Endothelial cell of umbilical vein (primary cell): ENCODE measurements around the gene MAJIN. TPM values are rescaled to one million over a fixed set of nuclear protein-coding genes. Genes with fewer than 3 reads are reported as not detected.
A peak's percentile ranks its signal among the peaks of the same experiment; 100 is the strongest.

Source experiments
- BruUV-seq: library from RNA; stranded (reverse); fragments of 400-500 nt; replicated peaks from 2 replicates; lab custom pipeline; 2021; lab: Mats Ljungman, UMichigan
- CTCF ChIA-PET: fragments of 300-600, 350-600 bp; sonication (Branson Sonifier 250); formaldehyde crosslinking; loops from one replicate; lab custom pipeline; 2021; ENCODE audit warnings: antibody characterized with exemption, inconsistent platforms; lab: Charles Lee
- POLR2A ChIA-PET: fragments of 300-600, 350-600 bp; sonication (Branson Sonifier 250); formaldehyde crosslinking; loops from one replicate; lab custom pipeline; 2021; ENCODE audit warnings: antibody characterized with exemption, inconsistent platforms; lab: Charles Lee
- DNase-seq: peaks from one replicate; pipeline ENCODE4 v3.0.0-alpha.2; 2011; ENCODE audit warnings: low read depth, low spot score
- FAIRE-seq: peaks from 2 replicates; lab custom pipeline; 2011; peaks lifted over from hg19 to GRCh38; lab: Jason Lieb, UNC
- H2AFZ ChIP-seq: 2 replicates; pipeline ENCODE4 v1.6.0; 2012; ENCODE audit warnings: low read depth, low read length, control low read depth, inconsistent platforms
- H3K27ac ChIP-seq: 2 replicates; pipeline ENCODE4 v1.5.1; 2011; ENCODE audit warnings: low read depth, mild to moderate bottlenecking, control low read depth, low read length, moderate library complexity; ENCODE audit not compliant: insufficient read depth
- H3K27me3 ChIP-seq, 2 experiments: 2 replicates each; pipeline versions ENCODE4 v1.6.0 to v1.6.1; 2011; ENCODE audit warnings: low read length in 2 of 2, mixed read lengths in 1 of 2; ENCODE audit not compliant: control insufficient read depth in 2 of 2, insufficient read depth in 2 of 2
- H3K36me3 ChIP-seq, 2 experiments: 2 replicates in 1 of 2; 3 replicates in 1 of 2; pipeline ENCODE4 v1.5.1; 2011; ENCODE audit warnings: low read length in 2 of 2, mild to moderate bottlenecking in 1 of 2, moderate library complexity in 1 of 2; ENCODE audit not compliant: control insufficient read depth in 2 of 2, insufficient read depth in 2 of 2; ENCODE audit errors: extremely low read depth in 1 of 2
- H3K4me1 ChIP-seq: 3 replicates; pipeline ENCODE4 v1.5.1; 2011; ENCODE audit warnings: mild to moderate bottlenecking, low read length; ENCODE audit not compliant: control insufficient read depth, insufficient read depth; ENCODE audit errors: extremely low read depth
- H3K4me2 ChIP-seq: 2 replicates; pipeline ENCODE4 v1.6.1; 2011; ENCODE audit warnings: low read length, control low read depth, mixed read lengths; ENCODE audit not compliant: insufficient read depth
- H3K4me3 ChIP-seq, 3 experiments: fragments of 200-600 bp in 1 of 3; sonication (generic), shearing (Covaris generic) in 1 of 3; replicated peaks in 1 of 3; 2 replicates each; pipeline ENCODE4 v1.5.1; 2011 to 2016; ENCODE audit warnings: control low read depth in 3 of 3, low read length in 3 of 3, mild to moderate bottlenecking in 2 of 3, inconsistent platforms in 1 of 3, low read depth in 1 of 3, moderate library complexity in 1 of 3; ENCODE audit not compliant: insufficient read depth in 1 of 3
- H3K79me2 ChIP-seq: 2 replicates; pipeline ENCODE4 v1.6.0; 2012; ENCODE audit warnings: low read length, inconsistent platforms; ENCODE audit not compliant: control insufficient read depth, insufficient read depth
- H3K9ac ChIP-seq: replicated peaks from 2 replicates; pipeline ENCODE3; 2011; ENCODE audit warnings: low read length, control low read depth; ENCODE audit not compliant: insufficient read depth; ENCODE audit errors: extremely low read depth
- H3K9me1 ChIP-seq: replicated peaks from 3 replicates; pipeline ENCODE4 v1.6.0; 2011; ENCODE audit warnings: mild to moderate bottlenecking, low read length; ENCODE audit not compliant: control insufficient read depth, insufficient read depth; ENCODE audit errors: extremely low read depth
- H3K9me3 ChIP-seq: replicated peaks from 2 replicates; pipeline ENCODE4 v1.5.1; 2012; ENCODE audit warnings: low read length, inconsistent platforms; ENCODE audit not compliant: control insufficient read depth, insufficient read depth
- H4K20me1 ChIP-seq: replicated peaks from 2 replicates; pipeline ENCODE3; 2011; ENCODE audit warnings: mild to moderate bottlenecking, low read length; ENCODE audit not compliant: control insufficient read depth, insufficient read depth; ENCODE audit errors: extremely low read depth
- EZH2 ChIP-seq: IDR thresholded peaks from 2 replicates; pipeline ENCODE4 v1.6.1; 2012; ENCODE audit warnings: borderline replicate concordance, low read depth, mild to moderate bottlenecking, moderate library complexity, low read length, inconsistent platforms; ENCODE audit not compliant: severe bottlenecking
- FOS ChIP-seq: IDR thresholded peaks from 2 replicates; pipeline ENCODE4 v1.6.1; 2011; ENCODE audit warnings: mild to moderate bottlenecking, low read length, moderate library complexity, borderline replicate concordance; ENCODE audit not compliant: insufficient read depth
- GATA2 ChIP-seq: IDR thresholded peaks from 2 replicates; pipeline ENCODE4 v1.7.0; 2011; ENCODE audit warnings: low read depth, mild to moderate bottlenecking, moderate library complexity, mixed read lengths, low read length; ENCODE audit not compliant: insufficient read length, insufficient read depth
- JUN ChIP-seq: IDR thresholded peaks from 2 replicates; pipeline ENCODE4 v1.6.1; 2011; ENCODE audit warnings: borderline replicate concordance, low read depth; ENCODE audit not compliant: insufficient read length, insufficient read depth
- MYC ChIP-seq: IDR thresholded peaks from one replicate; pipeline ENCODE4 v1.6.1; 2011; ENCODE audit warnings: mild to moderate bottlenecking, low read depth, low read length
- POLR2A ChIP-seq: IDR thresholded peaks from 2 replicates; pipeline ENCODE4 v1.6.1; 2012; ENCODE audit warnings: low read depth, mild to moderate bottlenecking, control low read depth, low read length
- POLR2AphosphoS5 ChIP-seq: IDR thresholded peaks from 2 replicates; pipeline ENCODE4 v1.6.1; 2012; ENCODE audit warnings: low read depth, mild to moderate bottlenecking, control low read depth, low read length, moderate library complexity; ENCODE audit not compliant: insufficient read depth
- dilution Hi-C: fragments of 300-500 bp; cut with MboI; formaldehyde crosslinking; loops from one replicate; pipeline ENCODE4 v1.15.0; 2019; ENCODE audit warnings: low sequenced_read_pairs; ENCODE audit not compliant: extremely low pct_ligation_motif_present
- intact Hi-C: fragments of 100-400 bp; cut with micrococcal nuclease; formaldehyde crosslinking; loops from one replicate; pipeline ENCODE4 v1.10.0; 2022
- polyA plus RNA-seq, 4 experiments: library from polyadenylated mRNA; depleted of rRNA in 3 of 4; stranded (reverse) in 3 of 4; unstranded in 1 of 4; fragments of >200 nt; gene quantifications; 2 replicates each; pipeline versions ENCODE4 v1.2.1 to v1.2.3, GENCODE V29; 2011 to 2012; ENCODE audit warnings: missing spikeins in 1 of 4
- total RNA-seq: library from RNA; stranded (reverse); gene quantifications from 2 replicates; pipeline ENCODE4 v1.2.3, GENCODE V29; 2021
- TF ChIP-seq, protein P1 (sequence below), 2 donors: IDR thresholded peaks; 1 replicate in 1 of 2; 2 replicates in 1 of 2; pipeline ENCODE4 v1.5.1; 2011; ENCODE audit warnings: low read length in 2 of 2, mild to moderate bottlenecking in 2 of 2, moderate library complexity in 2 of 2, control low read depth in 1 of 2, inconsistent platforms in 1 of 2, low read depth in 1 of 2; ENCODE audit not compliant: insufficient read depth in 1 of 2; ENCODE audit errors: extremely low read depth in 1 of 2
- TF ChIP-seq, protein P2 (sequence below): IDR thresholded peaks from 2 replicates; pipeline ENCODE4 v1.6.1; 2011; ENCODE audit not compliant: insufficient read depth, insufficient read length

Gene MAJIN
- total and polyA plus RNA-seq, 2 donors (not counting 3 experiments of a cell fraction or from before 2014, with no cell fraction given) = 0.07 TPM; not detected in 1

DNA sequence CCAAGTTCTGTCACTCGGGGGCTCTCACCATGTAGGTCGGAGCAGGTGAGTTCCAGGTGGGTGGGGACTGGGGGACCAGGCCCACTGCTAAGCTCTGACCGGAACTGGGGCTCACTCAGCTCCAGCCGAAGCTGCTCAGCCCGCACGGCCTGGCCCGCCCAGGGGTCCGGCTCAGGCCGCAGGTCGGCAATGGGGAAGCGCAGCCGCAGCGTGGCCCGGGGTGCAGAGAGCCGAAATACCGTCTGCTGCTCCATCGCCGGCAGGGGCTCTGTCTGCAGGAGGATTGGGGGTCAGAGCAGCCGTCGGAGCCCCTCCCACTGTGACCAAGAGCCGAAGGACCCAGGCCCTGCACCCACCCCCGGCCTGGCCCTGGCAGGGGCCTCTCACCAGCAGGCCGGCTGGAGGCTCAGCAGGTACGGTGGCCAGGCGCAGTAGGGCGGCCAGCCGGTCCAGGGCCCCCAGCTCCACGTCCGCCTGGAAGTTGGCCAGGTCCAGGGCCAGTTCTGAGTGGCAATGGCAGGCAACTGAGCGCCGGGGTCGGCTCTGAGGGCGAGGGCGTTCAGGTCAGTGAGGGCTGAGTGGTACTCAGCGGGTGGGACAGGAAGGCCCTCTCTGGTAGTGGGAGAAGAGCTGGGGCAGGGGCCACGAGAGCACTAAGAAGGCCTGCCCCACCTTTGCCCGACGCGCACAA, 62.1 kb downstream of the MAJIN start:
- no peak for FAIRE-seq

More for the DNA sequence above, 62.1 kb downstream of the MAJIN start:
- H3K9ac ChIP-seq = no peak overlapping the region
- no peaks in the 10 kb centered on the region for H4K20me1 ChIP-seq
- intact Hi-C loops (no loop called here), dilution Hi-C loops (no loop called here)
- no peak for TF ChIP-seq JUN
- TF ChIP-seq POLR2A = no peak
- TF ChIP-seq, protein P1, sequence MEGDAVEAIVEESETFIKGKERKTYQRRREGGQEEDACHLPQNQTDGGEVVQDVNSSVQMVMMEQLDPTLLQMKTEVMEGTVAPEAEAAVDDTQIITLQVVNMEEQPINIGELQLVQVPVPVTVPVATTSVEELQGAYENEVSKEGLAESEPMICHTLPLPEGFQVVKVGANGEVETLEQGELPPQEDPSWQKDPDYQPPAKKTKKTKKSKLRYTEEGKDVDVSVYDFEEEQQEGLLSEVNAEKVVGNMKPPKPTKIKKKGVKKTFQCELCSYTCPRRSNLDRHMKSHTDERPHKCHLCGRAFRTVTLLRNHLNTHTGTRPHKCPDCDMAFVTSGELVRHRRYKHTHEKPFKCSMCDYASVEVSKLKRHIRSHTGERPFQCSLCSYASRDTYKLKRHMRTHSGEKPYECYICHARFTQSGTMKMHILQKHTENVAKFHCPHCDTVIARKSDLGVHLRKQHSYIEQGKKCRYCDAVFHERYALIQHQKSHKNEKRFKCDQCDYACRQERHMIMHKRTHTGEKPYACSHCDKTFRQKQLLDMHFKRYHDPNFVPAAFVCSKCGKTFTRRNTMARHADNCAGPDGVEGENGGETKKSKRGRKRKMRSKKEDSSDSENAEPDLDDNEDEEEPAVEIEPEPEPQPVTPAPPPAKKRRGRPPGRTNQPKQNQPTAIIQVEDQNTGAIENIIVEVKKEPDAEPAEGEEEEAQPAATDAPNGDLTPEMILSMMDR (IDR thresholded peaks at IDR 0.05; ENCODE audit: extremely low read depth in 1 of 2, insufficient read depth in 1 of 2, low read depth in 1 of 2, low read length in 2 of 2) = no peak
- TF ChIP-seq, protein P2, sequence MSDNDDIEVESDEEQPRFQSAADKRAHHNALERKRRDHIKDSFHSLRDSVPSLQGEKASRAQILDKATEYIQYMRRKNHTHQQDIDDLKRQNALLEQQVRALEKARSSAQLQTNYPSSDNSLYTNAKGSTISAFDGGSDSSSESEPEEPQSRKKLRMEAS = no peak
- no peak for TF ChIP-seq POLR2AphosphoS5
- TF ChIP-seq EZH2 = no peak
- no peak for TF ChIP-seq FOS
- no peak for TF ChIP-seq GATA2
- no peak for TF ChIP-seq MYC
- H3K9me3 ChIP-seq = no peaks in the 10 kb centered on the region
- ChIA-PET CTCF (interaction anchor here (1.5 to 1.7 kb wide), 2 partner anchors 22 to 87 kb away, joined by 3 to 5 read pairs; partner anchors contain the start of gene BATF2), POLR2A (no interaction called here)
- H3K4me3 ChIP-seq = no peak overlapping the region
- no peak for DNase-seq
- H3K4me2 ChIP-seq = no peak overlapping the region
- TSS peak; percentile 11 for BruUV-seq
- no peak overlapping the region for H2AFZ ChIP-seq
- H3K4me1 ChIP-seq = no peaks in the 10 kb centered on the region
- H3K79me2 ChIP-seq = no peaks in the 10 kb centered on the region
- H3K27me3 ChIP-seq = no peaks in the 10 kb centered on the region
- H3K9me1 ChIP-seq = no peaks in the 10 kb centered on the region
- H3K36me3 ChIP-seq = peaks cover 7 to 72% of the 10 kb centered on the region in 2 experiments
- H3K27ac ChIP-seq = no peak overlapping the region
